Right lobe of liver (tissue), 6 donors: ENCODE data around the gene MYL4. TPM values are rescaled to one million over a fixed set of nuclear protein-coding genes. Genes with fewer than 3 reads are reported as not detected.

Experiments
- ATAC-seq, 4 donors: fragments of 200-7000 bp; cut with Tn5 transposase; one replicate each; pipeline ENCODE4 v1.9.1; 2020; ENCODE audit warnings: mild to moderate bottlenecking in 4 of 4, moderate library complexity in 4 of 4
- DNase-seq, 3 donors: peaks; one replicate each; pipeline ENCODE4 v3.0.0-alpha.2; 2020
- H3K27ac ChIP-seq, 3 donors: fragments of 200-600 bp; one replicate each; pipeline ENCODE4 v1.8.0; 2022
- H3K27me3 ChIP-seq, 2 donors: fragments of 200-600 bp; one replicate each; pipeline ENCODE4 v1.8.0; 2022
- H3K36me3 ChIP-seq, 4 donors: fragments of 200-600 bp; sonication (generic) in 1 of 4; one replicate each; pipeline versions ENCODE4 v1.5.1 to v1.8.0; 2017 to 2022; ENCODE audit warnings: control low read depth in 1 of 4
- H3K4me1 ChIP-seq, 4 donors: fragments of 200-600 bp; sonication (generic) in 1 of 4; one replicate each; pipeline versions ENCODE4 v1.5.1 to v1.8.0; 2017 to 2022; ENCODE audit warnings: control low read depth in 1 of 4
- H3K4me3 ChIP-seq, 3 donors: fragments of 200-600 bp; one replicate each; pipeline ENCODE4 v1.8.0; 2022
- H3K9me3 ChIP-seq, 4 donors: fragments of 200-600 bp; sonication (generic) in 1 of 4; one replicate each; pipeline versions ENCODE4 v1.5.1 to v1.8.0; 2017 to 2022; ENCODE audit warnings: control low read depth in 1 of 4
- POLR2A ChIP-seq: fragments of 450-650 bp; IDR thresholded peaks from one replicate; pipeline ENCODE4 v1.6.1; 2017; ENCODE audit warnings: antibody characterized with exemption, mild to moderate bottlenecking
- WGBS: methylation state at CpG from one replicate; pipeline ENCODE4 v1.1.6; 2018; ENCODE audit warnings: low coverage, low lambda C conversion rate; ENCODE audit not compliant: insufficient coverage; ENCODE audit errors: missing lambda C conversion rate; 5-methylcytosine and 5-hydroxymethylcytosine counted together
- intact Hi-C, 2 donors: fragments of 100-400 bp; cut with DNase I; formaldehyde crosslinking; loops; one replicate each; pipeline versions ENCODE4 v1.11.2 to v1.14.1; 2022
- small RNA-seq, 2 experiments: library from RNA; depleted of rRNA; stranded (forward); fragments of <200 nt; gene quantifications; one replicate each; pipeline ENCODE3, GENCODE V24; 2016
- total RNA-seq, 6 experiments: library from RNA; depleted of rRNA in 2 of 6; stranded (reverse); fragments of >200 nt in 2 of 6; fragmentation: NEBNext Ultra II Directional in 3 of 6; extraction: Animal tissue kit (Norgen Biotek cat#: 25700) in 3 of 6; gene quantifications; one replicate each; pipeline versions ENCODE4 v1.1.0 to v1.2.4, GENCODE V29; 2016 to 2023
- TF ChIP-seq, protein P1 (sequence below), 4 donors: fragments of 200-600 bp in 3 of 4; fragments of 450-650 bp in 1 of 4; IDR thresholded peaks; one replicate each; pipeline versions ENCODE4 v1.5.1 to v1.8.0; 2016 to 2022; ENCODE audit warnings: antibody characterized with exemption in 4 of 4, mild to moderate bottlenecking in 2 of 4
- donor health status: DM: no; HTN: yes; CAD: no.
- donor health status: DM: no; HTN: no; CAD: no.
- donor health status: DM: no; HTN: no; CAD: no.
- donor health status: DM: no; HTN: yes; CAD: no.
- donor health status: DM: no; HTN: yes; CAD: no.

MYL4 gene
- total RNA-seq, 6 experiments from 2014 or later = 0.42 to 0.80 (median 0.58) TPM; not detected in 2

DNA sequence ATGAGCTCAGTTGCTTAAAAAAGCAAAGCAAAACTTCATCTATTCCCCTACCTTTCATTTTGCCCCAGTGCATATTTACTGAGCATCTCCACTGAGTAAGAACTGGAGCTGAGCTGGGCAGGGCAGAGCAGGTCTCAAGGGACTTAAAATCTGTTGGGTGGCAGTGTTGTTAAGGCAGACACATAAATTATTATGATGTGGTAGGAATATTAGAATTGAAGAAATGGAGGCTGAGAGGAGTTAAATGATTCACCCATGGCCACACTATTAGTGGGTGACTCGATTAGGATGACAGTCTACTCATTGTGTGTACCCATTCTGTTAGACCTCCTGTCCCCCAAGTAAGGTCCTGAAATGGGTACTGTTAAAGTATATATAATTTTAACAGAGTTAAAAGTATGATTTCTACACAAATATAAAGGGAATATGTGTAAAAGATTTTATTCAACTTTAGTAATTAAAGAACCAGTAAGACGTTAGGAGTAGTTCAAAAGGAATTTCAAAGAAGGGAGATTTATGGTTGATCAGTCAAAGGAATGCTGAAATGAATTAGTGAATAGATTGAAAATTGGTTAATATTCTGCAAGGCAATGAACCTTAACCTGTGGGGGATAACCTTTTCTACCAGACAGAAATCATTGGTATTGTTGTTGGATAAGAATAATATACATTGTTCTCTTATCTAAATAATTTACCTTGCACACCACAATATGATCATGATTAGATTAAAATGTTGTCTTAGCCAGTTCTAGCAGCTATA is 62.0 kb downstream of the MYL4 start:
- no peak for DNase-seq
- no peaks in the 10 kb centered on the region for H3K9me3 ChIP-seq
- H3K27ac ChIP-seq = no peak overlapping the region
- WGBS = 83% methylated on average over 2 of the region's 2 CpGs
- TF ChIP-seq POLR2A = no peak
- TF ChIP-seq, protein P1, sequence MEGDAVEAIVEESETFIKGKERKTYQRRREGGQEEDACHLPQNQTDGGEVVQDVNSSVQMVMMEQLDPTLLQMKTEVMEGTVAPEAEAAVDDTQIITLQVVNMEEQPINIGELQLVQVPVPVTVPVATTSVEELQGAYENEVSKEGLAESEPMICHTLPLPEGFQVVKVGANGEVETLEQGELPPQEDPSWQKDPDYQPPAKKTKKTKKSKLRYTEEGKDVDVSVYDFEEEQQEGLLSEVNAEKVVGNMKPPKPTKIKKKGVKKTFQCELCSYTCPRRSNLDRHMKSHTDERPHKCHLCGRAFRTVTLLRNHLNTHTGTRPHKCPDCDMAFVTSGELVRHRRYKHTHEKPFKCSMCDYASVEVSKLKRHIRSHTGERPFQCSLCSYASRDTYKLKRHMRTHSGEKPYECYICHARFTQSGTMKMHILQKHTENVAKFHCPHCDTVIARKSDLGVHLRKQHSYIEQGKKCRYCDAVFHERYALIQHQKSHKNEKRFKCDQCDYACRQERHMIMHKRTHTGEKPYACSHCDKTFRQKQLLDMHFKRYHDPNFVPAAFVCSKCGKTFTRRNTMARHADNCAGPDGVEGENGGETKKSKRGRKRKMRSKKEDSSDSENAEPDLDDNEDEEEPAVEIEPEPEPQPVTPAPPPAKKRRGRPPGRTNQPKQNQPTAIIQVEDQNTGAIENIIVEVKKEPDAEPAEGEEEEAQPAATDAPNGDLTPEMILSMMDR (IDR thresholded peaks at IDR 0.05) = no peak
- ATAC-seq = no peak
- peaks cover 0 to 41% (median 13%) of the 10 kb centered on the region in 4 donors for H3K4me1 ChIP-seq
- H3K4me3 ChIP-seq = no peak overlapping the region
- intact Hi-C loops = no loop called here
- H3K36me3 ChIP-seq = no peaks in the 10 kb centered on the region
- H3K27me3 ChIP-seq = no peaks in the 10 kb centered on the region

DNA sequence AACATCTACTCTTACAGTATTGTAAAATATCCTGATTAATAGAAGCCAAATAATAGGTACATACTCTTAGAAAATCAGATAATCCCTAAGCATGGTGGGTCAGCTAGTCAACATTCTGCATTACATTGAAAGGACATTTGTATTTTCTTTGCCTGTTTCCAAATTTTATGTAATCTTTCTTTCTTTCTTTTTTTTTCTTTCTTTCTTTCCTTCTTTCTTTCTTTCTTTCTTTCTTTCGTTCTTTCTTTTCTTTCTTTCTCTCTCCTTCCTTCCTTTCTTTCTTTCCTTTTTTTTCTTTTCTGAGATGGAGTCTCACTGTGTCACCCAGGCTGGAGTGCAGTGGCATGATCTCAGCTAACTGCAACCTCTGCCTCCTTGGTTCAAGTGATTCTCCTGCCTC is 63.3 kb downstream of the MYL4 start:
- intact Hi-C loops = no loop called here
- no peaks in the 10 kb centered on the region for H3K27me3 ChIP-seq
- ATAC-seq (no peak), DNase-seq (no peak)
- TF ChIP-seq POLR2A = no peak
- TF ChIP-seq, protein P1 (IDR thresholded peaks at IDR 0.05) = no peak
- H3K27ac ChIP-seq = no peak overlapping the region
- H3K36me3 ChIP-seq = no peaks in the 10 kb centered on the region
- no peak overlapping the region for H3K4me3 ChIP-seq
- WGBS = 64% methylated on average over 1 of the region's 1 CpG
- no peaks in the 10 kb centered on the region for H3K9me3 ChIP-seq
- peaks cover 0 to 41% (median 12%) of the 10 kb centered on the region in 4 donors for H3K4me1 ChIP-seq

DNA sequence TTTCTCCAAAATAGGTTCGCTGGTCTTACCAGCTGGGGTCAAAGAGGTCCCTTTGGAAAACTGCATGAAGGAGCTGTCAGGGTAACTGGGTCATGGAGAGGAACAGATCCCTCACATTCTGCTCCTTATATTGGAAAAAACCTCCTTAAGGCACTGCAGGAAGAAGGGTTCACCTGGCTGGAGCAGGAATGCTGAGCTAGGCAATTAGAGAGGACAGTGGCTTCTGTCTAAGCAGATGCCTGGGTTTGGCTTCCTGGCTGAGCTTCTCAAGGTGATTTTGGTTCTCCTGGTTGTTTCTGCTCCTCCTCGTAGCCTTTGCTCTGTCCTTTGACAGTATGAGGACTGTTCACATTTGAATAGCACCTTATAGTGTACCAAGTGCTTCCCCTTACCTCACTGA is 64.1 kb downstream of the MYL4 start:
- 90% methylated on average over 2 of the region's 2 CpGs for WGBS
- intact Hi-C loops = no loop called here
- H3K27ac ChIP-seq = no peak overlapping the region
- no peaks in the 10 kb centered on the region for H3K9me3 ChIP-seq
- no peaks in the 10 kb centered on the region for H3K36me3 ChIP-seq
- no peak for TF ChIP-seq POLR2A
- TF ChIP-seq, protein P1 (IDR thresholded peaks at IDR 0.05) = no peak
- H3K27me3 ChIP-seq = no peaks in the 10 kb centered on the region
- ATAC-seq = no peak
- peaks cover 0 to 38% (median 12%) of the 10 kb centered on the region in 4 donors for H3K4me1 ChIP-seq
- H3K4me3 ChIP-seq = no peak overlapping the region
- no peak for DNase-seq

Small RNA genes lying within 50 kb of the gene (small RNA-seq; reads per million reads assigned to genes)
- 0 reads per million in 2 experiments for gene RNU7-186P

Other genes with a start within 250 kb of the MYL4 start
- under 1 TPM in 1 of 6 experiments, not detected in 5; 0.25 TPM for gene RPRML, start 230.1 kb upstream of the MYL4 start, total RNA-seq
- gene CDC27, start 20.1 kb upstream of the MYL4 start, total RNA-seq = 10 to 100 TPM; 27.5 to 50.4 (median 32.9) TPM
- gene ITGB3, start 44.5 kb downstream of the MYL4 start, total RNA-seq = 1 to 10 TPM; 2.2 to 8.0 (median 4.8) TPM
- gene EFCAB13, start 114.6 kb downstream of the MYL4 start, total RNA-seq = 1 to 10 TPM in 5 of 6 experiments, under 1 TPM in 1; 0.68 to 7.2 (median 3.2) TPM